ENCODE data around the gene MRPS34.

DNA sequence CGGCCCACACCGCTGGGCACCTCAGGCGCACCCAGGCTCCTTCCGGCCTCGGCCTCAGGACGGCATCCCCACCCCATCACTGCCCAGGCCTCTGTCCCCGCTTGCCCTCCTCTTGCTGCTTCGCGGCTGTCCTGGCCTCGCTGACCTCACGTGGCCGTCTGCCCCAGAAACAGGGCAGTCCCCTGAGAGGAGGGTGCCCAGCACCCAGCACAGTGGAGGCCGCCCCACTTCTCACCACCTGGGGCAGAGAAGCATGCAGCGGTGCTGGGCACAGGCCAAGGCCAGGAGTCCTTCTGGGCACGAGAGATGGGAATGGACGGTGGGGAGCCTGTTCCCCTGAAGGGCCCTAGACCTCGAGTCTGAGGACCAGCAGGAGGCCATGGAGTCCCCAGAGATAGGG is 44.8 kb upstream of the MRPS34 start:
- TF ChIP-seq HDGF (IDR thresholded peaks at IDR 0.05), result no peak
- TF ChIP-seq, protein P1, sequence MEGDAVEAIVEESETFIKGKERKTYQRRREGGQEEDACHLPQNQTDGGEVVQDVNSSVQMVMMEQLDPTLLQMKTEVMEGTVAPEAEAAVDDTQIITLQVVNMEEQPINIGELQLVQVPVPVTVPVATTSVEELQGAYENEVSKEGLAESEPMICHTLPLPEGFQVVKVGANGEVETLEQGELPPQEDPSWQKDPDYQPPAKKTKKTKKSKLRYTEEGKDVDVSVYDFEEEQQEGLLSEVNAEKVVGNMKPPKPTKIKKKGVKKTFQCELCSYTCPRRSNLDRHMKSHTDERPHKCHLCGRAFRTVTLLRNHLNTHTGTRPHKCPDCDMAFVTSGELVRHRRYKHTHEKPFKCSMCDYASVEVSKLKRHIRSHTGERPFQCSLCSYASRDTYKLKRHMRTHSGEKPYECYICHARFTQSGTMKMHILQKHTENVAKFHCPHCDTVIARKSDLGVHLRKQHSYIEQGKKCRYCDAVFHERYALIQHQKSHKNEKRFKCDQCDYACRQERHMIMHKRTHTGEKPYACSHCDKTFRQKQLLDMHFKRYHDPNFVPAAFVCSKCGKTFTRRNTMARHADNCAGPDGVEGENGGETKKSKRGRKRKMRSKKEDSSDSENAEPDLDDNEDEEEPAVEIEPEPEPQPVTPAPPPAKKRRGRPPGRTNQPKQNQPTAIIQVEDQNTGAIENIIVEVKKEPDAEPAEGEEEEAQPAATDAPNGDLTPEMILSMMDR (IDR thresholded peaks at IDR 0.05 in 2 of 3, conservative IDR thresholded peaks at IDR 0.05 in 1 of 3; ENCODE audit: control insufficient read depth in 2 of 3, extremely low read depth in 1 of 3, insufficient read depth in 1 of 3, low read depth in 3 of 3, low read length in 3 of 3), result no peak
- TF ChIP-seq POLR2A (IDR thresholded peaks at IDR 0.05; ENCODE audit: low read depth, low read length), result no peak; the same call in 1 of the 2 replicates
- TF ChIP-seq FOXM1 (IDR thresholded peaks at IDR 0.05; ENCODE audit: low read depth, low read length), result no peak
- no peak for TF ChIP-seq EP300 (IDR thresholded peaks at IDR 0.05; ENCODE audit: borderline replicate concordance in 1 of 2, control insufficient read depth in 1 of 2, low read depth in 2 of 2, low read length in 2 of 2)
- TF ChIP-seq, protein P2, sequence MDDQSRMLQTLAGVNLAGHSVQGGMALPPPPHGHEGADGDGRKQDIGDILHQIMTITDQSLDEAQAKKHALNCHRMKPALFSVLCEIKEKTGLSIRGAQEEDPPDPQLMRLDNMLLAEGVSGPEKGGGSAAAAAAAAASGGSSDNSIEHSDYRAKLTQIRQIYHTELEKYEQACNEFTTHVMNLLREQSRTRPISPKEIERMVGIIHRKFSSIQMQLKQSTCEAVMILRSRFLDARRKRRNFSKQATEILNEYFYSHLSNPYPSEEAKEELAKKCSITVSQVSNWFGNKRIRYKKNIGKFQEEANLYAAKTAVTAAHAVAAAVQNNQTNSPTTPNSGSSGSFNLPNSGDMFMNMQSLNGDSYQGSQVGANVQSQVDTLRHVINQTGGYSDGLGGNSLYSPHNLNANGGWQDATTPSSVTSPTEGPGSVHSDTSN (IDR thresholded peaks at IDR 0.05; ENCODE audit: insufficient replicate concordance, low read depth, low read length), result no peak
- TF ChIP-seq CBFB (IDR thresholded peaks at IDR 0.05; ENCODE audit: low read depth), result no peak
- no peak for TF ChIP-seq TAF1 (IDR thresholded peaks at IDR 0.05; ENCODE audit: borderline replicate concordance, low read depth, low read length)
- no peak for TF ChIP-seq RAD21 (IDR thresholded peaks at IDR 0.05; ENCODE audit: insufficient read depth, low read depth, low read length)
- no peak for TF ChIP-seq SMC3 (IDR thresholded peaks at IDR 0.05; ENCODE audit: borderline replicate concordance, low read length)
- no peak for TF ChIP-seq SREBF2 (IDR thresholded peaks at IDR 0.05; ENCODE audit: low read length)
- no peak for TF ChIP-seq SP1 (IDR thresholded peaks at IDR 0.05; ENCODE audit: low read depth, low read length)

Measured in GM12878 (cell line).